Neural progenitor cell (in vitro differentiated cells): Measurements from ENCODE around the gene SLC36A1.

Source experiments
- CTCF ChIP-seq: fragments of 200-600 bp; sonication (generic); IDR thresholded peaks from 2 replicates; pipeline ENCODE4 v1.5.1; 2017; ENCODE audit warnings: antibody characterized with exemption, mild to moderate bottlenecking
- EZH2 ChIP-seq: fragments of 200-600 bp; sonication (generic); IDR thresholded peaks from 2 replicates; pipeline ENCODE4 v1.6.1; 2017; ENCODE audit warnings: antibody characterized with exemption, mild to moderate bottlenecking, moderate library complexity

GRCh38 chr5:151456321-151456940 lies 9.0 kb downstream of the SLC36A1 start:
- no peak for TF ChIP-seq CTCF
- no peak for TF ChIP-seq EZH2
